Stimulated activated CD8-positive, alpha-beta memory T cell treated with anti-CD3 and anti-CD28 coated beads, Interleukin-4, amount 100 ng/mL, for 1 hour (primary cell): Measurements from ENCODE around the gene DPYSL3.

Experiments
- DNase-seq, 2 donors: peaks; one replicate each; pipeline ENCODE4 v3.0.0-alpha.2; 2020; ENCODE audit warnings: low read depth in 2 of 2, low spot score in 1 of 2

The DPYSL3 gene

DNA sequence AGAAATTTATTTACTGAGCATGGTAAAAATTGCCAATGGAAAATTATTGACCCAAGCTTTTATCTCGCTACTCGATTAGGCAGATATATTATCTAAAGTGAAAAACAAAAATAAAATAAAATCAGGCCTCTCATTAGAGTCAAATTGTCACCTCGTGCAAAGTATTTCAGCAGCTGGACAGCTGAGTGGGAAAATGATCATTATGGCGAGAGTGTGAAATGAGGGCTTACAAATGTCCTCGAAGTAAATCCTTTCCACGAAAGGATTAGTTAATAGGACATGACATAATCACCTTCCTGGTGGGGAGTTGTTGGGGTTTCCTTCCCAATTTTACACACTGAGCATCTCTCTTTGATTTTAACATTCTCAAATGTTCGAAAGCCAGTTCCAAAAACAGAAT lies 5.4 kb upstream of the DPYSL3 start:
- no peak for DNase-seq

DNA sequence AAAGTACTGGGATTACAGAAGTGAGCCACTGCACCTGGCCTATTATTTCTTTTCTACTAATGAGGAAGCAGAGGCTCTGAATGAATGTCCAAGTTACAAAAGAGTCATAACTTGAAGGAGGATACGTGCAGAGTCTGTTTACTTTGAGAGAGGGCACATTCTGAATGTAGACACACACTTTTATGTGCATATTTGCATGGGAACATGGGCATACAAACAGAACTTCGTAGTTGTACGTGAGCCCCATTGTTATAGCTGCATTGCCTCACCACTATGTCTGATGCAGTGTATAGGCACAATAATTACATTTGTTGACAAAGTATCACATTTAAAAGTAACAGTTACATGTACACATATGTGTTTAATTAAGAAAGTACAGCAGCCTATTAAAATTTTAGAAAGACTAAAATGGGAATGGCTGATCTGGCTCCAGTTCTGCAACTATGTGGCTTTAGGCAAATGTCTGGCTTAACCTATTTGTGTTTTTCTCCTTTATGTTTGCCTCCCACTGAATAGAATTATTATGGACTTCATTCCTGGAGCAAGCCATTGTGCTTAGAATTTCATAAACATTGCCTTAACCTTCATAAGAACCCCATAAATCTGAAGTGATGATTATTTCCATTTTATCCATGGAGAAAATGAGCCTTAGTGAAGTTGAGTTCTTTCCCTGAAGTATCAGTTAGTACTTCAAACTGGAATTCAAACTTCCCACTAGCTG lies 3.0 kb upstream of the DPYSL3 start:
- DNase-seq = no peak

DNA sequence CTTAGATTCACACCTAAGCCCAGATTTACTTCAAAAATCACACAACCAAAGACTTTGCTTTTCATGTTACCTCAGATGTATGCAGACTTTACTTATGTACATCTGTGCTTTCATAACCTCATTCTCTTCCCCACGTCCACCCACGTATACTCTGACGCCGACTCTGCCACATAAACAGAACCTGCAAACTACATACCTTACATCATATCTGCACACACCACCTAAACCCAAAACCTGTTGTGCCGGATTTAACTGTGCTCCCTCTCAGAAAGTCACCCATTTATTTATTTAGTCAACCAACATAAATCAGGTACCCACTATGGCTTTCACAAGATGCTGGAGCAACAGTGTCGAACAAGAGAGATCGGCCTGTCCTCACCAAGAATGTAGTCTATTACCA lies 1.0 kb upstream of the DPYSL3 start:
- no peak for DNase-seq

- DNase-seq = no peak
Measured at GRCh38 chr5:147509041-147509709, 693 bp downstream of the DPYSL3 start.

- no peak for DNase-seq
Measured at GRCh38 chr5:147508711-147509040, 1.2 kb downstream of the DPYSL3 start.

- DNase-seq = no peak
Measured at GRCh38 chr5:147507480-147508126, 2.3 kb downstream of the DPYSL3 start.

DNA sequence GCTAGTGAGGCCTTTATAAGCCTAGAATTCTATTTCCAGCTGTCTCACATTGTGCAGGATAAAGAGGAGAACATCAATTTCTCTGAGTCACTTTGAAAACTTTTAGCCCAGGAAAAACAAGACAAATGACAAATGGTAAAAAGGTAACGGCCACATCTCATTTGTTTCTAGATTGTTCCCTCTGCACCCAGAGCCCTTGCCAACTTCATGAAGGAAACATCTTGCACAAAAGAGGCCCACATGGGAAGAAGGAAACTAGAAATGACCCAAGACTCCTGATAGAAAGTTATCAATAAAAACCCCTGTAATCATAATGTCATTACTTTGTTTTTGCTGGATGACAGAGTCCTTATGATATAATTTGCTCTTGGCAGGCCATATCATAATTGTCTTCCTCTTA lies 5.3 kb downstream of the DPYSL3 start:
- DNase-seq = no peak

DNA sequence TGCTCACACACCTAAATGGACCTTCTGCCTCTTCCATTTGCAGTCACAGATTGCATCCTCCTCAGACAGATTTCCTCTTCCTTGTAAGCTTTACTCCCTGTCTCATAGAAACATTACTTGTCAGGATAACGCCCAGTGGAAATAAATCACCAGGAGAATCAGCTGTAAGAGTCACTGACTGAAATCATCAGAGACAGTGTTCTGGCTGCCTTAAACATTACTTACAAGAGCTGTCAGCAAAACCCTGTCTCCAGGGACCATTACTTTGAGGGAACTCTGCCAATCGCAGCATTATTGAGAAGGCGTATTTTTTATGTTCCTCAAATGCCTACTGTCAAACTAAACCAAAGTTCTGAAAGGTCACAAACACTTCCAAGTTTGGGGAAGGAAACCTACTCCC lies 5.9 kb downstream of the DPYSL3 start:
- no peak for DNase-seq

DNA sequence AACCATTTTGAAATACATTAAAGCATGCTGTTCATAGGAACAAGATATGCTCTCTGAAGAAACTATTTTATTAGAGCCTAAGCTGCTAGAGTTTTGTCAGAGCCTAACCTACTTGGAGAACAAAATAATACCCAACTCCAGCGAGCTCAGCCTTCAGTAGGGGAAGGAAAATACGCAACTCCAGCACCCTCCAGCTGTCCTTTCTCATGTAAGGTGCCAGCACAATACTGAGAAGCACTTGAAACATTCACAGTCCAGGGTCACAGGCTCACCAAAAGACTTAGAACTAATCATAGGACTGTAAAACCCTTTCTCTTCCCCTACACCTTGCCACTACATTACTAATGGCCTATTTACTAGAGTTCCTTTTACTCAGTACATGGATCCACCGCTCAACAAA lies 18.9 kb downstream of the DPYSL3 start:
- DNase-seq = no peak

- no peak for DNase-seq
Measured at GRCh38 chr5:147487031-147487750, 22.7 kb downstream of the DPYSL3 start.

DNA sequence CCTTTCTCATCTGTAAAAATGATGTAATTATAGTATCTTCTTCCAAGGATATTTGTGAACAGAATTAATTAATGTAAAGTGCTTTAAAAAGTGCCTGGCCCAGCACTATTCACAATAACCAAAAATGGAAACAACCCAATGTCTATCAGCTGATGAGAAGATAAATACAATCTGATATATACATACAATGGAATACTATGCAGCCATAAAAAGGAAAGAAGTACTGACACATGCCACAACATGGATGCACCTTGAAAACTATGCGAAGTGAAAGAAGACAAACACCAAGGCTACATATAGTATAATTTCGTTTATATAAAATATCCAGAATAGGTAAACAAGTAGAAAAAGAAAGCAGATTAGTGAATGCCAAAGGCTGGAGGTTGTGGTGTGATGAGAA lies 24.1 kb downstream of the DPYSL3 start:
- no peak for DNase-seq

- DNase-seq = no peak
Measured at GRCh38 chr5:147485046-147485445, 24.8 kb downstream of the DPYSL3 start.

DNA sequence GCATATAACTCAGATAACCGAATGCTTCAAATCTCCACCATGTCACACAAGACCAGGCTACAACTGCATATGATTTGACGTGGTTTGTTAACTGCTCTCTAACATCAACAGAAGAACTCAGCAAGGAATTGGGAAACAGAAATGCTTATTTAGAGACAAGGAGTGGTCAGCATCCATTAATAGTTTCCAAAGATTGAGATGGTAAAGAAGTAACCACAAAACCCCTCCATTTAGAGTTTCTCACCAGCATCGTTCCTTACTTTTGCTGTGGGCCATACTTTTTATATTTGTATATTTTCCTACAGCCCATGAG lies 25.2 kb downstream of the DPYSL3 start:
- DNase-seq = no peak

- DNase-seq = no peak
Measured at GRCh38 chr5:147483961-147484707, 25.7 kb downstream of the DPYSL3 start.

- DNase-seq = no peak
Measured at GRCh38 chr5:147483188-147483790, 26.6 kb downstream of the DPYSL3 start.

DNA sequence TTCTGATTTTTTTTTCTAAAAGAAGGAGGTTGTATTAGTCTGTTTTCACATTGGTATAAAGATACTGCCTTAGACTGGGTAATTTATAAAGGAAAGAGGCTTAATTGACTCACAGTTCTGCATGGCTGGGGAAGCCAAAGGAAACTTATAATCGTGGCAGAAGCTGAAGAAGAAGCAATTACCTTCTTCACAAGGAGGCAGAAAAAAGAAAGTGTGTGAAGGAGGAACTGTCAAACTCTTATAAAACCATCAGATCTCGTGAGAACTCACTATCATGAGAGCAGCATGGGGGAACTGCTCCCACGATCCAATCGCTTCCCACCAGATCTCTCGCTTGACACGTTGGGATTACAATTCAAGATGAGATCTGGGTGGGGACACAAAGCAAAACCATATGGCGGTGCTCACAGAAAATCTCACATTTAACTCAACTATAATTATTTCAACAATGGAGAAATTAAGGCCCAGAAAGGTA lies 27.1 kb downstream of the DPYSL3 start:
- DNase-seq = no peak

DNA sequence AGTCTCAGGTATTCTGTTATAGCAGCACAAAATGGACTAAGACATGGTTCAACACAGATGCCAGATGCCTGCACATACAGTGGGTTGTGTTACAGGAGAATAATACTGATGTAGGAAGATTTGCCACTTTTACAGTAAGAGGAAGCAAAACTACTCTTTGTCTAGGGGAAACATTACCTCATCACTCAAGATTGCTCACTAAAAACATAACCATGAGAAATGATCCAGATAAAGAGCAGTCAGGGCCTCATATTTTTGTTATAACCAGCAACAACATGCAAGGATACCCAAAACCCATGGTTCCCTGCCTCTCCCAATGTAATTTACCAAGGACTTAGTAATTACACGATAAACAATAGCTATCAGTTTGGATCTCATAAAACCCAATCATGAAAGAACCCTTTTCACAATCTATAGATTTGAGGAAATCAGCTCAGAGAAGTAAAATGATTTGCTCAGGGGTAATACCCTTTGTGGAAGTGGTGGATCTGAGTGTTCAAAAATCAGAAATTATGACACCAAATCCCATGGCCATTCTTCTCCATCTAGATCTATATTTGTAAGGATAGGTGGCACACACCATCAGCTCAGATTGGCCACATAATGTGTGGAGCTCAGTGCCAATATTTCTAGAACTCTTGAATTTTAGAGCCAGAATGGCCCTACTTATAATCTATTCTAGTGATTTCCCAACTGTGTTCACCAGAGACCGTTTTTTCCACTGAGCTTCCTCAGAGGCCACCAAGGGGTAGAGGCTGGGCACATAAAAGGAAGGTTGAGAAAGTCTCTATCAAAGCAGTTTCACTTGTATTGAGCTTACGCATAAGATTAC lies 27.8 kb downstream of the DPYSL3 start:
- DNase-seq = no peak

- no peak for DNase-seq
Measured at GRCh38 chr5:147481376-147481775, 28.5 kb downstream of the DPYSL3 start.

GRCh38 chr5:147479949-147480348 lies 29.9 kb downstream of the DPYSL3 start:
- DNase-seq = no peak

DNA sequence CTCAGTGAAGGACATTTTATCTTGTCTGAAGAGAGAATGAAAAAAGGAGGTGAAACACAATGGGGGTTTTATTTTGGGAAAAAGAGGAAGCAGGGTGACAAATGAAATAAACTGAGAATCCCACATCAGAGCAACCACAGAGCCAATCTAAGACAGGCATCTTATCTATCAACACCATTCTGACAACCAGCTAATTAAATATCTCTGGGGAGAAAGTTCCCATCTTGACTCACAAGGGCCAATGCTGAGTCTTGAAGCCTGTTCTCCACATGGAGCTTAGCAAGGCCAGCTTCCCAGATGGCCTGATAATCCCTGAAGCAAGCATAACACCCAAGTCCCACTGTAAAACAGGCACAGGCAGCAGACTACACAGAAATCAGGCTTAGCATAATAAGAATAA lies 30.4 kb downstream of the DPYSL3 start:
- no peak for DNase-seq
